Caco-2 (cell line): ENCODE data around the gene WASHC4. TPM values are rescaled to one million over a fixed set of nuclear protein-coding genes. Genes with fewer than 3 reads are reported as not detected.

Source experiments
- BruUV-seq: library from RNA; stranded (reverse); fragments of 400-500 nt; replicated peaks from 2 replicates; lab custom pipeline; 2021; lab: Mats Ljungman, UMichigan
- CTCF ChIA-PET: fragments of 300-600 bp; sonication (Branson Sonifier 250); formaldehyde crosslinking; loops from one replicate; lab custom pipeline; 2022; ENCODE audit warnings: antibody characterized with exemption; lab: Charles Lee
- POLR2A ChIA-PET: fragments of 300-600 bp; sonication (Branson Sonifier 250); formaldehyde crosslinking; loops from one replicate; lab custom pipeline; 2022; ENCODE audit warnings: antibody characterized with exemption; lab: Charles Lee
- DNase-seq, 2 experiments: peaks; one replicate each; pipeline versions ENCODE4 v3.0.0 to v3.0.0-alpha.2; 2020 to 2022
- H3K27me3 ChIP-seq: replicated peaks from 2 replicates; pipeline ENCODE4 v1.6.0; 2011; ENCODE audit warnings: low read length; ENCODE audit not compliant: control insufficient read depth, insufficient read depth
- H3K36me3 ChIP-seq: 2 replicates; pipeline ENCODE4 v1.5.1; 2011; ENCODE audit warnings: low read length; ENCODE audit not compliant: control insufficient read depth, insufficient read depth
- H3K4me1 ChIP-seq: fragments of 250-450 bp; sonication (Bioruptor Pico); 2 replicates; pipeline ENCODE4 v1.5.1; 2020; ENCODE audit warnings: mild to moderate bottlenecking
- H3K4me3 ChIP-seq: 2 replicates; pipeline ENCODE4 v1.5.1; 2011; ENCODE audit warnings: low read depth, mild to moderate bottlenecking, control low read depth, low read length
- H3K9me3 ChIP-seq: fragments of 250-450 bp; sonication (Bioruptor Pico); 2 replicates; pipeline ENCODE4 v1.5.1; 2020; ENCODE audit warnings: mild to moderate bottlenecking, moderate library complexity
- H3K27ac Mint-ChIP-seq: one replicate; pipeline ENCODE4 v1.8.0; 2022; ENCODE audit warnings: mixed read lengths; ENCODE audit not compliant: unreplicated experiment
- H3K27me3 Mint-ChIP-seq: one replicate; pipeline ENCODE4 v1.8.0; 2022; ENCODE audit warnings: mixed read lengths; ENCODE audit not compliant: insufficient read depth, unreplicated experiment
- H3K36me3 Mint-ChIP-seq: one replicate; pipeline ENCODE4 v1.8.0; 2022; ENCODE audit warnings: mild to moderate bottlenecking, mixed read lengths; ENCODE audit not compliant: insufficient read depth, unreplicated experiment
- H3K4me1 Mint-ChIP-seq: one replicate; pipeline ENCODE4 v1.8.0; 2022; ENCODE audit warnings: low read depth, mixed read lengths; ENCODE audit not compliant: unreplicated experiment
- H3K4me3 Mint-ChIP-seq: one replicate; pipeline ENCODE4 v1.8.0; 2022; ENCODE audit warnings: mild to moderate bottlenecking, moderate library complexity, mixed read lengths; ENCODE audit not compliant: unreplicated experiment
- H3K9me3 Mint-ChIP-seq: one replicate; pipeline ENCODE4 v1.8.0; 2022; ENCODE audit warnings: mixed read lengths; ENCODE audit not compliant: unreplicated experiment
- intact Hi-C: fragments of 100-400 bp; cut with micrococcal nuclease; formaldehyde crosslinking; loops from one replicate; pipeline ENCODE4 v1.10.0; 2022; ENCODE audit not compliant: unreplicated experiment
- total RNA-seq: library from RNA; stranded (reverse); gene quantifications from 2 replicates; pipeline ENCODE4 v1.2.3, GENCODE V29; 2022
- TF ChIP-seq, protein P1 (sequence below), 2 experiments: fragments of 200-600 bp in 1 of 2; IDR thresholded peaks; 1 replicate in 1 of 2; 2 replicates in 1 of 2; pipeline versions ENCODE4 v1.5.1 to v1.8.0; 2011 to 2022; ENCODE audit warnings: antibody characterized with exemption in 1 of 2, control low read depth in 1 of 2, inconsistent platforms in 1 of 2, low read depth in 1 of 2, low read length in 1 of 2, mild to moderate bottlenecking in 1 of 2, moderate library complexity in 1 of 2; ENCODE audit not compliant: insufficient read depth in 1 of 2, severe bottlenecking in 1 of 2, unreplicated experiment in 1 of 2

Gene WASHC4
- total RNA-seq, 1 experiment from 2014 or later: 41.0 TPM

GRCh38 chr12:105162174-105162573 lies 54.6 kb downstream of the WASHC4 start:
- ChIA-PET CTCF (no interaction called here), POLR2A (no interaction called here)
- DNase-seq: no peak
- Histone ChIP-seq H3K4me3 (no peak overlapping the region), H3K27me3 (no peaks in the 10 kb centered on the region), H3K9me3 (no peaks in the 10 kb centered on the region), H3K4me1 (peaks cover 7% of the 10 kb centered on the region; the same call in 1 of the 2 replicates), H3K36me3 (no peaks in the 10 kb centered on the region; the same call in 1 of the 2 replicates)
- TF ChIP-seq, protein P1, sequence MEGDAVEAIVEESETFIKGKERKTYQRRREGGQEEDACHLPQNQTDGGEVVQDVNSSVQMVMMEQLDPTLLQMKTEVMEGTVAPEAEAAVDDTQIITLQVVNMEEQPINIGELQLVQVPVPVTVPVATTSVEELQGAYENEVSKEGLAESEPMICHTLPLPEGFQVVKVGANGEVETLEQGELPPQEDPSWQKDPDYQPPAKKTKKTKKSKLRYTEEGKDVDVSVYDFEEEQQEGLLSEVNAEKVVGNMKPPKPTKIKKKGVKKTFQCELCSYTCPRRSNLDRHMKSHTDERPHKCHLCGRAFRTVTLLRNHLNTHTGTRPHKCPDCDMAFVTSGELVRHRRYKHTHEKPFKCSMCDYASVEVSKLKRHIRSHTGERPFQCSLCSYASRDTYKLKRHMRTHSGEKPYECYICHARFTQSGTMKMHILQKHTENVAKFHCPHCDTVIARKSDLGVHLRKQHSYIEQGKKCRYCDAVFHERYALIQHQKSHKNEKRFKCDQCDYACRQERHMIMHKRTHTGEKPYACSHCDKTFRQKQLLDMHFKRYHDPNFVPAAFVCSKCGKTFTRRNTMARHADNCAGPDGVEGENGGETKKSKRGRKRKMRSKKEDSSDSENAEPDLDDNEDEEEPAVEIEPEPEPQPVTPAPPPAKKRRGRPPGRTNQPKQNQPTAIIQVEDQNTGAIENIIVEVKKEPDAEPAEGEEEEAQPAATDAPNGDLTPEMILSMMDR (IDR thresholded peaks at IDR 0.05; ENCODE audit: insufficient read depth in 1 of 2, low read depth in 1 of 2, low read length in 1 of 2, severe bottlenecking in 1 of 2, unreplicated experiment in 1 of 2): no peak
- Mint-ChIP-seq H3K36me3 (peaks cover 56% of the 10 kb centered on the region), H3K4me3 (no peak overlapping the region), H3K4me1 (peaks cover 5% of the 10 kb centered on the region), H3K9me3 (no peaks in the 10 kb centered on the region), H3K27me3 (no peaks in the 10 kb centered on the region), H3K27ac (no peak overlapping the region)
- intact Hi-C loops: no loop called here
- no TSS peak for BruUV-seq

DNA sequence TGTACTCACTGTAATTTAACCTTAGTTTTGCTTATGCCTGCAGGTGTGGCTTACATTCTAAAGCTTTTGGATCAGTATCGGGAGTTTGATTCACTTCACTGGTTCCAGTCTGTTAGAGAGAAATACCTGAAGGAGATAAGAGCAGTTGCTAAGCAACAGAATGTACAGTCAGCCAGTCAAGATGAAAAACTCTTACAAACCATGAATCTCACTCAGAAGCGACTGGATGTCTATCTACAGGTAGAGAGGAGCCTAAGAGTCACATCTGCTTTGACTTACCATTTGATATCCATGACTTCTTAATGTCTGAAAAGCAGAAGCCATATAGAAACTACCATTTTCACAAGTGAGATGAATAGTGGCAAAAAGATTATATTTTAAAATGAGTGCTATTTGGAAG lies 56.5 kb downstream of the WASHC4 start:
- no peaks in the 10 kb centered on the region for H3K9me3 Mint-ChIP-seq
- no peaks in the 10 kb centered on the region for H3K9me3 ChIP-seq
- no peaks in the 10 kb centered on the region; the same call in 1 of the 2 replicates for H3K36me3 ChIP-seq
- H3K27me3 Mint-ChIP-seq: no peaks in the 10 kb centered on the region
- no peak overlapping the region for H3K27ac Mint-ChIP-seq
- H3K4me1 Mint-ChIP-seq: peaks cover 4% of the 10 kb centered on the region
- H3K4me3 ChIP-seq: no peak overlapping the region
- no peaks in the 10 kb centered on the region for H3K27me3 ChIP-seq
- no peak overlapping the region for H3K4me3 Mint-ChIP-seq
- DNase-seq: no peak
- no peaks in the 10 kb centered on the region for H3K4me1 ChIP-seq
- TF ChIP-seq, protein P1 (IDR thresholded peaks at IDR 0.05; ENCODE audit: insufficient read depth in 1 of 2, low read depth in 1 of 2, low read length in 1 of 2, severe bottlenecking in 1 of 2, unreplicated experiment in 1 of 2): no peak
- peaks cover 53% of the 10 kb centered on the region for H3K36me3 Mint-ChIP-seq
- intact Hi-C loops: no loop called here
- BruUV-seq: no TSS peak
- POLR2A ChIA-PET: no interaction called here
- CTCF ChIA-PET: no interaction called here

DNA sequence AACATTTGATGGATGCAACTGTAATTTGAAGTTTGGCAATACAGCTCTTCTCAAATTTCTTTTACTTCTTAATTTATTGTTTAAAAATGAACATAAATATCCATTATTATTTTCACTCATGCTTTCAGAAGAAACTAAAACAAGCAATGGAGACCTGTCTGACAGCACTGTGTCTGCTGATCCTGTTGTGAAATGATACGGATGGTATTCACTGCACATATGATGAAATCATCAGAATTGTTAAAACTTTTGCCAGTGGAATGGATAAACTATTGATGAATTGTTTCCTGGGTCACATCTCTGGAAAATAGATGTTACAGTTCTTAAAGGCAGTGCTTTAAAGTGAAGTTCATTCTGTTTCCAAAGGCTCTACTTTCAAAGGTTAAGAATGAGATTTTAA lies 59.2 kb downstream of the WASHC4 start:
- no peak overlapping the region for H3K4me3 Mint-ChIP-seq
- H3K27me3 Mint-ChIP-seq: no peaks in the 10 kb centered on the region
- POLR2A ChIA-PET: no interaction called here
- BruUV-seq: no TSS peak
- no peak overlapping the region for H3K27ac Mint-ChIP-seq
- no peaks in the 10 kb centered on the region for H3K9me3 ChIP-seq
- TF ChIP-seq, protein P1 (IDR thresholded peaks at IDR 0.05; ENCODE audit: insufficient read depth in 1 of 2, low read depth in 1 of 2, low read length in 1 of 2, severe bottlenecking in 1 of 2, unreplicated experiment in 1 of 2): no peak
- no peak for DNase-seq
- no peaks in the 10 kb centered on the region for H3K4me1 Mint-ChIP-seq
- no peaks in the 10 kb centered on the region for H3K4me1 ChIP-seq
- CTCF ChIA-PET: no interaction called here
- H3K27me3 ChIP-seq: no peaks in the 10 kb centered on the region
- H3K4me3 ChIP-seq: no peak overlapping the region
- intact Hi-C loops: no loop called here
- no peaks in the 10 kb centered on the region; the same call in 1 of the 2 replicates for H3K36me3 ChIP-seq
- no peaks in the 10 kb centered on the region for H3K9me3 Mint-ChIP-seq
- peaks cover 47% of the 10 kb centered on the region for H3K36me3 Mint-ChIP-seq
